SK-N-SH (cell line): ENCODE results near the gene MS4A15. TPM values are rescaled to one million over a fixed set of nuclear protein-coding genes. Genes with fewer than 3 reads are reported as not detected.

Source experiments
- CTCF ChIA-PET: fragments of 300-600, 350-600 bp; formaldehyde crosslinking; extraction: SDS; loops from one replicate; lab custom pipeline; 2021; lab: Yijun Ruan, JAX
- POLR2A ChIA-PET: fragments of 350-600 bp; sonication (Branson Sonifier 250); formaldehyde crosslinking; extraction: SDS; loops from one replicate; lab custom pipeline; 2020; ENCODE audit warnings: antibody characterized with exemption, inconsistent platforms; lab: Yijun Ruan, JAX
- DNase-seq: peaks from one replicate; pipeline ENCODE4 v3.0.0; 2012
- H2AFZ ChIP-seq: fragments of 200-600 bp; sonication (generic); 2 replicates; pipeline ENCODE4 v1.8.1; 2016; ENCODE audit warnings: antibody characterized with exemption, mild to moderate bottlenecking, low read depth
- H3F3A ChIP-seq: fragments of 200-600 bp; sonication (generic); replicated peaks from 2 replicates; pipeline ENCODE3; 2016; ENCODE audit warnings: antibody characterized with exemption, mild to moderate bottlenecking; ENCODE audit not compliant: insufficient read depth
- H3K27ac ChIP-seq, 2 experiments: fragments of 200-500 bp in 1 of 2; fragments of 200-600 bp in 1 of 2; sonication (Bioruptor generic) in 1 of 2; sonication (generic), shearing (Covaris generic) in 1 of 2; 2 replicates each; pipeline versions ENCODE4 v1.5.1 to v1.6.1; 2014 to 2016; ENCODE audit warnings: low read depth in 2 of 2, inconsistent platforms in 1 of 2, low read length in 1 of 2, mild to moderate bottlenecking in 1 of 2, mixed read lengths in 1 of 2
- H3K27me3 ChIP-seq: fragments of 200-600 bp; sonication (generic), shearing (Covaris generic); 2 replicates; pipeline ENCODE4 v1.6.1; 2016; ENCODE audit warnings: mixed run types; ENCODE audit not compliant: insufficient read depth
- H3K36me3 ChIP-seq, 2 experiments: fragments of 200-500 bp in 1 of 2; fragments of 200-600 bp in 1 of 2; sonication (Bioruptor generic) in 1 of 2; sonication (generic) in 1 of 2; replicated peaks in 1 of 2; 2 replicates each; pipeline versions ENCODE3 to v1.5.1; 2014 to 2016; ENCODE audit warnings: low read length in 1 of 2, mild to moderate bottlenecking in 1 of 2; ENCODE audit not compliant: insufficient read depth in 2 of 2, control insufficient read depth in 1 of 2
- H3K4me1 ChIP-seq, 2 experiments: fragments of 200-500 bp in 1 of 2; fragments of 200-600 bp in 1 of 2; sonication (Bioruptor generic) in 1 of 2; sonication (generic), shearing (Covaris generic) in 1 of 2; 2 replicates each; pipeline versions ENCODE4 v1.5.1 to v1.6.1; 2014 to 2016; ENCODE audit warnings: low read depth in 1 of 2, low read length in 1 of 2, mixed run types in 1 of 2; ENCODE audit not compliant: insufficient read depth in 2 of 2, control insufficient read depth in 1 of 2
- H3K4me2 ChIP-seq: fragments of 200-600 bp; sonication (generic), shearing (Covaris generic); 2 replicates; pipeline ENCODE4 v1.6.1; 2017; ENCODE audit warnings: mixed run types
- H3K4me3 ChIP-seq, 2 experiments: fragments of 200-500 bp in 1 of 2; fragments of 200-600 bp in 1 of 2; sonication (Bioruptor generic) in 1 of 2; sonication (generic), shearing (Covaris generic) in 1 of 2; 2 replicates each; pipeline versions ENCODE4 v1.5.1 to v1.8.1; 2014 to 2016; ENCODE audit warnings: low read depth in 2 of 2, inconsistent platforms in 1 of 2, low read length in 1 of 2, mild to moderate bottlenecking in 1 of 2, mixed read lengths in 1 of 2, moderate library complexity in 1 of 2
- H3K79me2 ChIP-seq: fragments of 200-600 bp; sonication (generic); 2 replicates; pipeline ENCODE4 v1.8.1; 2017; ENCODE audit warnings: mild to moderate bottlenecking; ENCODE audit not compliant: insufficient read depth
- H3K9ac ChIP-seq: fragments of 200-600 bp; sonication (generic); 2 replicates; pipeline ENCODE4 v1.6.1; 2017; ENCODE audit warnings: mixed run types
- H3K9me2 ChIP-seq: fragments of 200-600 bp; sonication (generic); 2 replicates; pipeline ENCODE4 v1.6.1; 2017; ENCODE audit warnings: mixed run types
- H3K9me3 ChIP-seq: fragments of 200-600 bp; sonication (generic); 2 replicates; pipeline ENCODE4 v1.6.1; 2017; ENCODE audit warnings: mixed run types, mild to moderate bottlenecking, moderate library complexity
- H4K20me1 ChIP-seq: fragments of 200-600 bp; sonication (generic); 2 replicates; pipeline ENCODE4 v1.6.1; 2017; ENCODE audit warnings: mild to moderate bottlenecking, mixed run types; ENCODE audit not compliant: insufficient read depth
- CTCF ChIP-seq: fragments of 200-600 bp; sonication (generic); IDR thresholded peaks from 2 replicates; pipeline ENCODE4 v1.6.1; 2017; ENCODE audit warnings: antibody characterized with exemption, mild to moderate bottlenecking, moderate library complexity
- EP300 ChIP-seq, 2 experiments: IDR thresholded peaks; 2 replicates each; pipeline versions ENCODE4 v1.4.0 to v1.6.1; 2012; ENCODE audit warnings: borderline replicate concordance in 1 of 2, low read depth in 1 of 2, low read length in 1 of 2
- FOSL2 ChIP-seq: IDR thresholded peaks from 2 replicates; pipeline ENCODE4 v1.4.0; 2012; ENCODE audit warnings: low read depth, mild to moderate bottlenecking, moderate library complexity, borderline replicate concordance
- FOXJ3 ChIP-seq: sonication (generic); formaldehyde crosslinking; IDR thresholded peaks from 2 replicates; pipeline ENCODE4 v1.5.1; 2020; ENCODE audit warnings: mild to moderate bottlenecking, missing genetic modification reagents
- FOXM1 ChIP-seq: IDR thresholded peaks from 2 replicates; pipeline ENCODE4 v1.4.0; 2012; ENCODE audit warnings: low read depth, mild to moderate bottlenecking
- GABPA ChIP-seq: IDR thresholded peaks from 2 replicates; pipeline ENCODE4 v1.4.0; 2012; ENCODE audit warnings: low read depth, mild to moderate bottlenecking
- MEF2A ChIP-seq: IDR thresholded peaks from 2 replicates; pipeline ENCODE4 v1.4.0; 2012; ENCODE audit warnings: low read depth, borderline replicate concordance
- MXI1 ChIP-seq: IDR thresholded peaks from 2 replicates; pipeline ENCODE4 v1.6.1; 2012; ENCODE audit warnings: mild to moderate bottlenecking, low read depth, low read length, improper control_type of control experiment
- NFIC ChIP-seq: IDR thresholded peaks from 2 replicates; pipeline ENCODE4 v1.4.0; 2012; ENCODE audit warnings: borderline replicate concordance
- RAD21 ChIP-seq: IDR thresholded peaks from 2 replicates; pipeline ENCODE4 v1.6.1; 2012; ENCODE audit warnings: mild to moderate bottlenecking, low read length
- RXRA ChIP-seq: IDR thresholded peaks from 2 replicates; pipeline ENCODE4 v1.4.0; 2012; ENCODE audit warnings: low read depth, mild to moderate bottlenecking, borderline replicate concordance
- TAF1 ChIP-seq: IDR thresholded peaks from 2 replicates; pipeline ENCODE4 v1.6.1; 2012; ENCODE audit warnings: low read depth, mild to moderate bottlenecking, low read length, moderate library complexity, borderline replicate concordance
- WGBS: methylation state at CpG from one replicate; pipeline ENCODE4 v1.1.6; 2017; ENCODE audit warnings: low lambda C conversion rate; 5-methylcytosine and 5-hydroxymethylcytosine counted together
- polyA plus RNA-seq, 3 experiments: library from polyadenylated mRNA; depleted of rRNA; stranded (reverse); fragments of >200 nt; gene quantifications; 2 replicates each; pipeline ENCODE4 v1.2.3, GENCODE V29; 2012
- TF ChIP-seq, protein P1 (sequence below): IDR thresholded peaks from 2 replicates; pipeline ENCODE4 v1.4.0; 2012; ENCODE audit warnings: low read depth, borderline replicate concordance

The MS4A15 gene
- polyA plus RNA-seq, 1 of the 3 experiments (the other 2 are of a cell fraction): not detected

- H3K27me3 ChIP-seq: peaks cover 40% of the 10 kb centered on the region
- H3K36me3 ChIP-seq: no peaks in the 10 kb centered on the region
- H2AFZ ChIP-seq: no peak overlapping the region
- 14% methylated on average over 4 of the region's 26 CpGs for WGBS
- no peaks in the 10 kb centered on the region; a peak in 1 of 4 replicates for H3K4me1 ChIP-seq
- peak; percentile 67 for DNase-seq
- H3K9me3 ChIP-seq: no peaks in the 10 kb centered on the region
- H3K4me3 ChIP-seq: no peak overlapping the region
- no peaks in the 10 kb centered on the region for H3K9me2 ChIP-seq
- peak; percentile 61 for TF ChIP-seq CTCF
- TF ChIP-seq, protein P1, sequence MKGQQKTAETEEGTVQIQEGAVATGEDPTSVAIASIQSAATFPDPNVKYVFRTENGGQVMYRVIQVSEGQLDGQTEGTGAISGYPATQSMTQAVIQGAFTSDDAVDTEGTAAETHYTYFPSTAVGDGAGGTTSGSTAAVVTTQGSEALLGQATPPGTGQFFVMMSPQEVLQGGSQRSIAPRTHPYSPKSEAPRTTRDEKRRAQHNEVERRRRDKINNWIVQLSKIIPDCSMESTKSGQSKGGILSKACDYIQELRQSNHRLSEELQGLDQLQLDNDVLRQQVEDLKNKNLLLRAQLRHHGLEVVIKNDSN: no peak
- no peaks in the 10 kb centered on the region for H3F3A ChIP-seq
- H3K27ac ChIP-seq: no peak overlapping the region
- no peak overlapping the region for H3K9ac ChIP-seq
- CTCF ChIA-PET: interaction anchor here (0.6 to 2.1 kb wide), 4 partner anchors 8 to 64 kb away, joined by 3 to 16 read pairs (median 4); partner anchors contain the start of gene MS4A15
- no peak overlapping the region for H3K4me2 ChIP-seq
- H4K20me1 ChIP-seq: no peaks in the 10 kb centered on the region
- POLR2A ChIA-PET: no interaction called here
- H3K79me2 ChIP-seq: no peaks in the 10 kb centered on the region
Observed at GRCh38 chr11:60767388-60767811, 10.7 kb downstream of the MS4A15 start.

DNA sequence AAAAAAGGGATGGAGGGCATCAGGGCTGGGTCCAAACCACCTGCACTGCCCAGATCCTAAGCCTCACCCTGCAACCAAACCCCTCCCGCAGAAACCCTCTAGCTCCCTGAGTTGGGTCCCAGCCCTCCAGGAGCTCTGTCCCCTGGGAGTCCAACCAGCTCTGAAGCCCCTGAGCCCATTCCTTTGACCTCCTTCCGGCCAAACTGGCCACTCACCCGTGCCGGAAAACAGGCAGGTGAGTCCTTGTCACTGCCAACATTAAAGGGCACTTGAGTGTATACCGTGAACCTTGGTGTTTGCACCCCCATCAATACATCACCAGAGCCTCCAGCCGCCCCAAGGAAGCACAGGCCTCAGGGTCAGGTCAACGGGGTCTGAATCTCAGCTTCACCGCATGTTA lies 11.5 kb downstream of the MS4A15 start:
- no peaks in the 10 kb centered on the region for H3F3A ChIP-seq
- H3K36me3 ChIP-seq: no peaks in the 10 kb centered on the region
- DNase-seq: no peak
- H3K9me2 ChIP-seq: no peaks in the 10 kb centered on the region
- TF ChIP-seq RAD21 (no peak), RXRA (no peak), FOXJ3 (CRISPR knock-in tag) (no peak), FOXM1 (no peak), MXI1 (no peak), EP300 (IDR thresholded peaks at IDR 0.05; ENCODE audit: borderline replicate concordance in 1 of 2, low read depth in 1 of 2, low read length in 1 of 2) (no peak), TAF1 (no peak), NFIC (no peak), MEF2A (no peak), GABPA (no peak), FOSL2 (no peak)
- TF ChIP-seq, protein P1: no peak
- H3K79me2 ChIP-seq: no peaks in the 10 kb centered on the region
- H3K27ac ChIP-seq: no peak overlapping the region
- H3K4me3 ChIP-seq: no peak overlapping the region
- ChIA-PET CTCF (interaction anchor here (0.6 to 1.5 kb wide), 3 partner anchors 12 to 63 kb away, joined by 3 to 5 read pairs (median 4); partner anchors contain the start of gene MS4A15), POLR2A (no interaction called here)
- H2AFZ ChIP-seq: no peak overlapping the region
- H4K20me1 ChIP-seq: no peaks in the 10 kb centered on the region
- WGBS: 27% methylated on average over 7 of the region's 8 CpGs
- no peaks in the 10 kb centered on the region; a peak in 1 of 4 replicates for H3K4me1 ChIP-seq
- H3K9me3 ChIP-seq: no peaks in the 10 kb centered on the region
- H3K9ac ChIP-seq: no peak overlapping the region
- peaks cover 35% of the 10 kb centered on the region for H3K27me3 ChIP-seq
- H3K4me2 ChIP-seq: no peak overlapping the region
